Amniotic stem cell (primary cell): ENCODE results near the gene POLD3.
"Not testable (repeated sequence)": the region's sequence is repeated elsewhere in the genome, so short reads cannot be mapped to it uniquely, and the experiment has no call there.

Experiments used
- DNase-seq: peaks from one replicate; lab custom pipeline; 2025; lab: John Stamatoyannopoulos, UW

POLD3 gene

DNA sequence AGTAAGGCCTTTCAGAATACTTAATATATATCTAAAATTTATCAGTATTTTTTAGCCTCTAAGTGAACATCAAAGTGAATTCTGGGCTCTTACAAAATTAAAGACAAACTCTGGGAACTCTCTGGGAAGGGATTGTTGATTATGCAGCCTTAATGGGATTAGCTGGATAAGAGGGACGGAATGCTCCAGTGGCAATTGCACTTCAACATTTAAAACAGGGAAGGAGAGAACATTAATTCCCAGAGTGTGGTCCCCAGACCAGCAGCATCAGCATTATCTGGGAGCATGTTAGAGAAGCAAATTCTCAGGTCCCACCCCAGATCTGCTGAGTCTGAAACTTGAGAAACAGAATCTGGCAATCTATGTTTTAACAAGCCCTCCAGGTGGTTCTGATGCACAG is 46.5 kb downstream of the POLD3 start:
- no peak for DNase-seq

GRCh38 chr11:74639533-74639932 is 47.2 kb downstream of the POLD3 start:
- no peak for DNase-seq

DNA sequence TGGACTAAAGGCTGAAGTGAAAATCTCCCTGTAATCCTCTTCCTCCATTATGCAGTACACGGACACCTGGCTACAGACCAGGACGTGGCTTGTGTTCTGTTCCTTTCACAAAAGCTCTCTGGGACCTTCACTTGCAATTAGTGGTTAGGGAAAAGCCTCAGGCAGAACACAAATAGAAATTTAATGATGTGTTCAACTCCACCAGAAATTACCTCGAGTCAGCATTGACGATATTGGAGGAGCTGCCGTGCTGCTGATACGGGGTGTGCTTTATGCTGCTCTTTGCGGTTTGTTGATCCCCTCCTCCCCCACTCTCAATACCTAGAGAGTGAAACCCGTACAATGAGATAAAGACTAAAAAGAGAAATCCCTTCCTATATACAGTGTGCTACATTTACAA is 48.9 kb downstream of the POLD3 start:
- no peak for DNase-seq

- no peak for DNase-seq
Measured at GRCh38 chr11:74641905-74642304, 49.5 kb downstream of the POLD3 start.

DNA sequence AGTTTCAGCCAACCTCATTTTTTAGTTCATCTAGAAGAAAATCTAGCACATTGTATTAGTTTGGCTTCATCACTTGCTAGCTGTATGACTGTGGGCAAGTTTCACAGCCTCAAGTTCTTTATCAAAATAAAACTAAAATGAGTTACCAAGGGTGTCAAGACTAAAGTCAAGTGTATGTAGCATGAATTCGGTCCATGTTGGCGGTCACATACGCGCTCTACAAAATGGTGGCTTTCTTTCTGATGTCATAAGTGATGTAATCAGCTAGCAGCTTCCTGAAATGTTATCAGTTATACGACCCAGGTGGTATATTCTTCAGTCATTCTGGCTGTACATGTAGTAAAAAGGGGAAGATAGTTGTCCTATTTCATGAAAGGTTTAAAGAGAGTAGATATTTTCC is 50.5 kb downstream of the POLD3 start:
- DNase-seq: no peak

- no peak for DNase-seq
Measured at GRCh38 chr11:74644081-74644480, 51.7 kb downstream of the POLD3 start.

DNA sequence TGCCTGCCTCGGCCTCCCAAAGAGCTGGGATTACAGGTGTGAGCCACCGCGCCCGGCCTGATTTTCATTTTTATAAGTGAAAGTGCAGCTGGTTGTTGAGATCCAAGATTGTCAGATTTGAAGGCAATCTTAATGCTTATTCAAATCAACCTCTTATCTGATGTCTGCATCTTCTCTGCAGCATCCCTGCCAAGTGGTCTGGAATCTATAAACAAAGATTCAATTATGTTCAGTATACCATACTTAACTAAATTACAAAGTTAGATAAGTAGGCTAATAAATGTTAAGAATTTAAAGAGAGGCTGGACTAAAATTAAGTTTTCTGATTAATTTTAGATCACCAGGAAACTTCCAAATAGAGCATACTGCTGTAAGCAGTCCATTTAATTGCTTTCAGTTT is 53.8 kb downstream of the POLD3 start:
- DNase-seq: no peak

DNA sequence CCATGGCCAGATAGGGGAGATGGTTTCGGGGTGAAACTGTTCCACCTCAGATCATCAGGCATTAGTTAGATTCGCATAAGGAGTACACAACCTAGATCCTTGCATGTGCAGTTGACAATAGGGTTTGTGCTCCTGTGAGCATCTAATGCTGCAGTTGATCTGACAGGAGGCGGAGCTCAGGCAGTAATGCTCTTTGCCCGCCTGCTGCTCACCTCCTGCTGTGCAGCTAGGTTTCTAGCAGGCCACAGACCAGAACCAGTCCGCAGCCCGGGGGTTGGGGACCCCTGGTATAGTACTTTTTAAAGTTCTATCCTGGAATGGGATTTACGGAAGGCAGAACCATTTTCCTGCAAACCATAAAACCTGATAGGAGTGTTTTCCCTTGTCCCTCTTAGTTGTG is 54.6 kb downstream of the POLD3 start:
- DNase-seq: no peak

- no peak for DNase-seq
Measured at GRCh38 chr11:74647404-74647803, 55.0 kb downstream of the POLD3 start.

GRCh38 chr11:74647831-74648230 is 55.4 kb downstream of the POLD3 start:
- no peak for DNase-seq

DNA sequence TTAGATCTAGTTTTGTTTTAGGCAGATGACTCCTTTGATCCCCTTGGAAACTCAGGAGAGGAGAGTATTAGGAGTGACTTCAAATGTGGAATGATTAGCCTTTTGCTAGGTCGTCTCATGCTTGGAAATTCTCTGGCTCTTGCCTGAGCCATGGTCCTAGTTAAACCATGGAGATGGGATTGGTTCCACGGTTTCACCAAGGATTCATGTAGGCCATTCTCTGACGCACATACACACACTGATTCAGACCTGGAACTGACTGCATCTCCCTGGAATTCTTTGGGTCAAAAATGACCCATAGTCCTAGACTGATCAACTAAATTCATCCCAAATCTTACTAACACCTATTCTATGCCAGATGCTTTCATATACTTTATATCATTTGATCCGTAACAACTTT is 56.5 kb downstream of the POLD3 start:
- DNase-seq: no peak

DNA sequence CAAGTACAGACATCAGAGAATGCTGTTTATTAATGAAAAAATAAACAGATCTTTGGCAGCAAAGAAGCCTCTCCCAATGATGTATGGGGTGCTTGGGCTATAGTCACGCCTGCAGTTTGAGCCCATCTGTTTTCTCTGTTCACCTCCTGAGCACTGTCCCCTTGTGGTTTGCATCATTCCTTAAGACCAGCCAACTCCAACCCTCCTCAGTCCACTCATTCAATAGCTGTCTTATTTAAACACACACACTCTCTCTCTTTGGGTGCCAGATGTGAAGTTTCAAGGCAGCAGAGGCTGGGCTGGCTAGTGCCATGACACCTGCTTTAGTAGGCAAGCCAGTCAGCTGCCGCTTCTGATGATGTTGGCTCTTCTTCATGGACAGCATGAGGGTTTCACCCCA is 58.1 kb downstream of the POLD3 start:
- DNase-seq: no peak

DNA sequence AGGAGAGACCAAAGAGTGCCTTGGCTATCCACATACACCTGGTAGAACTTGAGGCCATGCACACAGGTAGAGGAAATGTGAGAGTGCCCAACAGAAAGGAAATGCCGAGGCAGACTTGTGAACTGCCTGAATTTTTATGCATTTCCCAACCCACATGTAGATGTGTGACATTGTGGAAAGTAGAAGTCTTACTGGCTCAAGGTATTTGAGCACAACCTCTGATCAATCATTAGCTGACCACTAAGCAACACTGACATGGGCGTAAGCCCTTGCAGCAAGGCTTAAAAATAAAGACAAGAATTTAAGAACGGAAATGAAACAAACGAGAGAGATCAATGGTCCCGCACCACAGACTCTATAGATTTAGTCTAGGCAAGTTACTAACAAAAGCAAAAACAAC is 62.6 kb downstream of the POLD3 start:
- DNase-seq: no peak

- not testable (repeated sequence) for DNase-seq
Measured at GRCh38 chr11:74659124-74659523, 66.7 kb downstream of the POLD3 start.

GRCh38 chr11:74662487-74663103 is 70.2 kb downstream of the POLD3 start:
- DNase-seq: no peak

DNA sequence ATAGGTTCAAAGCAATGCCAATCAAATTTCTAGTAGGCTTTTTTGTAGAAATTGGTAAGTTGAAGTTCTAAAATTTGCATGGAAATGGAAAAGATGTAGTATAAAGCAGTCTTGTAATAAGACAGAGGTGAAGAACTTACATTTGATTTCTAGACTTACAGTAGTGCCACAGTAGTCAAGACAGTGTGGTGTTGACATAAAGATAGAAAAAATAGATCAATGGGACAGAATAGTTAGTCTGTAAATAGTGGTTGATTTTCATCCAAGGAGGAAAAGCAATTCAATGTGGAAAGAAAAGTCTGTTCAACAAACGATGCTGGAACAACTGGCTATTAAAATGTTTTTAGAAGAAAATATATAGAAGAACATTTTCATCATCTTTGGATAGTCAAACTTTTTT is 70.9 kb downstream of the POLD3 start:
- no peak for DNase-seq

- DNase-seq: no peak
Measured at GRCh38 chr11:74669211-74670160, 77.1 kb downstream of the POLD3 start.

DNA sequence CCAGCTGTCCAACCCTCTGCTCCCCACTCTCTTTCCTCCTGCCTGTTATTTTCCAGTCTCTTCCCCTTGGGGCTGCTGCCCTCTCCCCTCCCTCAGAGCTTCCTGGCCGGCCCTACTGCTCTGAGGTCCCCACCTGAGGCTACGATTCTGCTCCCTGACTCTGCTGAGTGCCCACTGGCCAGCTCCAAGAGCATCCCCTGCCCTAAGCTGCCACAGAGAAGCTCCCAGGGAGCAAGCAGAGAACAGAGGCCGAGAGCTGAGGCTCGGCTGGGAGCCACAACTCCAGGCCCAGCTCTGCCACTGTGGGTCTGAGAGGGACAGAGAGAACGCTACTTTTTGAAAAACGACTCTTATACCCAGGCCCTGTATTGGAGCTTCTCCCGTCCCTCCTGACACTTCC is 77.8 kb downstream of the POLD3 start:
- DNase-seq: no peak

DNA sequence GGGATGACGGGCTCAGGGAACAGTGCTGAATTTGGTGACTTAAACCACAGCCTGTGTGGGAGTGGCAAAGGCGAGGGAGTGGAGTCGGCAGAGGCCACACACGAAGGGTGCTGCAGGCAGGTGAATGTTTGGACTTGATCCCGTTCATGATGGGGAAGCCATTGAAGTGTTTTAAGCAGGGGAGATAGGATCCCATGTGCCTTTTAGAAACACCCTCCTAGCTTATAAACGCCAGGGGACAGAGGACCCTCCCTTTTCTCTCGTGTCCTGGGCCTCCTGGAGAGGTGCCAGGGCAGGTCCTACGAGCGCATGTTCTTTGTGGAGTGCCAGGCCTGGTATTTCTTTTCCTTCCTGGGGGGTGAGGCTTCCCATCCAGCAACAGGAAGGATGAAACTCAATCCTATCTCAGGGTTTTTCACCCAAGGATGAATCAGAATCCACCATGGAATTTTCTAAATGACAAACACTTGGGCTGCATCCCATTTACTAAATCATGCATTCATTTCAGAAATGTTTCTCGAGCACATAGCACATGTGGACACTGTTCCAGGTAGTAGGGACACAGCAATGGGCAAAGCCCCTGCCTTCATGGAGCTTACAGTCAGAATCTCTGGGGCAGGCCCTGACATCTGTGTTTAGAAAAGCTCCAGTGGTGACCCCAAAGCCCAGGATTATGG is 79.3 kb downstream of the POLD3 start:
- no peak for DNase-seq

GRCh38 chr11:74672332-74672955 is 80.1 kb downstream of the POLD3 start:
- DNase-seq: no peak

GRCh38 chr11:74672956-74673692 is 80.7 kb downstream of the POLD3 start:
- DNase-seq: peak; percentile 97
